ENCODE data around the gene AP1S3.

- TF ChIP-seq, protein P1, sequence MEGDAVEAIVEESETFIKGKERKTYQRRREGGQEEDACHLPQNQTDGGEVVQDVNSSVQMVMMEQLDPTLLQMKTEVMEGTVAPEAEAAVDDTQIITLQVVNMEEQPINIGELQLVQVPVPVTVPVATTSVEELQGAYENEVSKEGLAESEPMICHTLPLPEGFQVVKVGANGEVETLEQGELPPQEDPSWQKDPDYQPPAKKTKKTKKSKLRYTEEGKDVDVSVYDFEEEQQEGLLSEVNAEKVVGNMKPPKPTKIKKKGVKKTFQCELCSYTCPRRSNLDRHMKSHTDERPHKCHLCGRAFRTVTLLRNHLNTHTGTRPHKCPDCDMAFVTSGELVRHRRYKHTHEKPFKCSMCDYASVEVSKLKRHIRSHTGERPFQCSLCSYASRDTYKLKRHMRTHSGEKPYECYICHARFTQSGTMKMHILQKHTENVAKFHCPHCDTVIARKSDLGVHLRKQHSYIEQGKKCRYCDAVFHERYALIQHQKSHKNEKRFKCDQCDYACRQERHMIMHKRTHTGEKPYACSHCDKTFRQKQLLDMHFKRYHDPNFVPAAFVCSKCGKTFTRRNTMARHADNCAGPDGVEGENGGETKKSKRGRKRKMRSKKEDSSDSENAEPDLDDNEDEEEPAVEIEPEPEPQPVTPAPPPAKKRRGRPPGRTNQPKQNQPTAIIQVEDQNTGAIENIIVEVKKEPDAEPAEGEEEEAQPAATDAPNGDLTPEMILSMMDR (IDR thresholded peaks at IDR 0.05; ENCODE audit: low read length) = no peak
- no peak for TF ChIP-seq EZH2 (IDR thresholded peaks at IDR 0.05; ENCODE audit: borderline replicate concordance, low read length)
These were observed 103.0 kb downstream of the AP1S3 start for GRCh38 chr2:223734346-223734745.
